HL-60 (cell line): ENCODE measurements around the gene ADAMTS2.

Experiments
- DNase-seq, 2 experiments: peaks; one replicate each; pipeline ENCODE4 v3.0.0-alpha.2; 2010 to 2020; ENCODE audit warnings: low read depth in 1 of 2, low spot score in 1 of 2
- H3K27ac ChIP-seq: fragments of 250-450 bp; sonication (Bioruptor Pico); replicated peaks from 2 replicates; pipeline ENCODE4 v1.5.1; 2020; ENCODE audit warnings: mild to moderate bottlenecking, moderate library complexity
- H3K27me3 ChIP-seq: fragments of 250-450 bp; sonication (Bioruptor Pico); 2 replicates; pipeline ENCODE4 v1.5.1; 2021; ENCODE audit warnings: mild to moderate bottlenecking, moderate library complexity; ENCODE audit not compliant: insufficient read depth, poor library complexity, severe bottlenecking
- H3K4me3 ChIP-seq: replicated peaks from 2 replicates; pipeline ENCODE4 v1.5.1; 2011; ENCODE audit warnings: mild to moderate bottlenecking, control low read depth, low read length; ENCODE audit not compliant: insufficient read depth
- GABPA ChIP-seq: IDR thresholded peaks from 2 replicates; pipeline ENCODE4 v1.6.1; 2012; ENCODE audit warnings: low read depth
- POLR2AphosphoS5 ChIP-seq: IDR thresholded peaks from 2 replicates; pipeline ENCODE4 v1.6.1; 2012; ENCODE audit warnings: low read depth
- SPI1 ChIP-seq: IDR thresholded peaks from 2 replicates; pipeline ENCODE4 v1.6.1; 2012; ENCODE audit warnings: low read depth, mild to moderate bottlenecking, borderline replicate concordance
- TF ChIP-seq, protein P1 (sequence below): IDR thresholded peaks from 2 replicates; pipeline ENCODE4 v1.6.1; 2012; ENCODE audit warnings: low read depth; ENCODE audit not compliant: insufficient replicate concordance
- TF ChIP-seq, protein P2 (sequence below): IDR thresholded peaks from one replicate; pipeline ENCODE4 v1.5.1; 2011; ENCODE audit warnings: low read length, control low read depth, inconsistent platforms; ENCODE audit not compliant: insufficient read depth

ADAMTS2 gene

DNA sequence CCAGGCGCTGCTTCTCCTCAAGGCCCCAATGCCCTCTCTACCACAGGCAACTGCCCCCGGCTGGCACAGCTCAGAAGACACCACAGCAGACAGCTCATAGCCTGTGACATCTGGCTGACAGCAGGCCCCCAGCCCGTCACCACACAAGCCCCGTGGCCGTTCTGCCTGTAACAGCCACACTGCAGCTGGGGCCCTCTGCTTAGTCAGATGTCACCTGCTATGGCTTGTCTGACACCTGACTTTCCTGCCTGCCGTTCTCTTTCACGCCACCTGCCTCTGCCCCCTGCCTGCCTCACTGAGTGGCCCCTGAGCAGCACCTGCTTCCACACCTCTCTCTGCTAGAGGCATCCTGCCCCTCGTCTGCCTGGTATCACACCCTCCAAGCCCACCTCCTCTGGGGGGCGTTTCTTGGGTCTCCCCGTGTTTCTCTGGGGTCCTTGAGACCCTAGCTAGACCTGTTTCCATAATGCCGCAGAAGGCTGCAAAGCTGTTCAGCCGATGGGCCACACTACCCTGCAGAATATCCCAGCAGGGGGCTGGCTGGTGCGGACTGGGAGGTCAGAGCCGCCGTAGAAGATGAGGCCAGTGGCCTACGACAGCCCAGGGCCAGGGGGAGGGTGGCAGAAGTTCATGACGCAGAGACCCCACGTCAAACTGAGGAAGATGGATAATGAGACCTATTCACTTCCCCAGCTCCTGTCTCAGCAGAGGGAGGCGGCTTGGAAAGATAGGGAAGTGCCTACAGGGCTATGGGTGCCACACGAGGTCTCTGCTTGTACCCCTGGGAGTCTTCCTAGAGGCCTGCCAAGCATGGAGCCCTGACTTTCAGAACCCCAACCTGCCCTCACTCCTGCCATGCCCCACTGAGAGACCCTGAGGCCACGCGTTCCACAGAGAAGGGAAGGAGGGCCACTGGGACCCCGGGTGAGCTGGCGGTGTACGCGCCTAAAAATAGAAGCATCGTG is 190.0 kb downstream of the ADAMTS2 start:
- TF ChIP-seq, protein P1, sequence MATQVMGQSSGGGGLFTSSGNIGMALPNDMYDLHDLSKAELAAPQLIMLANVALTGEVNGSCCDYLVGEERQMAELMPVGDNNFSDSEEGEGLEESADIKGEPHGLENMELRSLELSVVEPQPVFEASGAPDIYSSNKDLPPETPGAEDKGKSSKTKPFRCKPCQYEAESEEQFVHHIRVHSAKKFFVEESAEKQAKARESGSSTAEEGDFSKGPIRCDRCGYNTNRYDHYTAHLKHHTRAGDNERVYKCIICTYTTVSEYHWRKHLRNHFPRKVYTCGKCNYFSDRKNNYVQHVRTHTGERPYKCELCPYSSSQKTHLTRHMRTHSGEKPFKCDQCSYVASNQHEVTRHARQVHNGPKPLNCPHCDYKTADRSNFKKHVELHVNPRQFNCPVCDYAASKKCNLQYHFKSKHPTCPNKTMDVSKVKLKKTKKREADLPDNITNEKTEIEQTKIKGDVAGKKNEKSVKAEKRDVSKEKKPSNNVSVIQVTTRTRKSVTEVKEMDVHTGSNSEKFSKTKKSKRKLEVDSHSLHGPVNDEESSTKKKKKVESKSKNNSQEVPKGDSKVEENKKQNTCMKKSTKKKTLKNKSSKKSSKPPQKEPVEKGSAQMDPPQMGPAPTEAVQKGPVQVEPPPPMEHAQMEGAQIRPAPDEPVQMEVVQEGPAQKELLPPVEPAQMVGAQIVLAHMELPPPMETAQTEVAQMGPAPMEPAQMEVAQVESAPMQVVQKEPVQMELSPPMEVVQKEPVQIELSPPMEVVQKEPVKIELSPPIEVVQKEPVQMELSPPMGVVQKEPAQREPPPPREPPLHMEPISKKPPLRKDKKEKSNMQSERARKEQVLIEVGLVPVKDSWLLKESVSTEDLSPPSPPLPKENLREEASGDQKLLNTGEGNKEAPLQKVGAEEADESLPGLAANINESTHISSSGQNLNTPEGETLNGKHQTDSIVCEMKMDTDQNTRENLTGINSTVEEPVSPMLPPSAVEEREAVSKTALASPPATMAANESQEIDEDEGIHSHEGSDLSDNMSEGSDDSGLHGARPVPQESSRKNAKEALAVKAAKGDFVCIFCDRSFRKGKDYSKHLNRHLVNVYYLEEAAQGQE: no peak
- TF ChIP-seq, protein P2, sequence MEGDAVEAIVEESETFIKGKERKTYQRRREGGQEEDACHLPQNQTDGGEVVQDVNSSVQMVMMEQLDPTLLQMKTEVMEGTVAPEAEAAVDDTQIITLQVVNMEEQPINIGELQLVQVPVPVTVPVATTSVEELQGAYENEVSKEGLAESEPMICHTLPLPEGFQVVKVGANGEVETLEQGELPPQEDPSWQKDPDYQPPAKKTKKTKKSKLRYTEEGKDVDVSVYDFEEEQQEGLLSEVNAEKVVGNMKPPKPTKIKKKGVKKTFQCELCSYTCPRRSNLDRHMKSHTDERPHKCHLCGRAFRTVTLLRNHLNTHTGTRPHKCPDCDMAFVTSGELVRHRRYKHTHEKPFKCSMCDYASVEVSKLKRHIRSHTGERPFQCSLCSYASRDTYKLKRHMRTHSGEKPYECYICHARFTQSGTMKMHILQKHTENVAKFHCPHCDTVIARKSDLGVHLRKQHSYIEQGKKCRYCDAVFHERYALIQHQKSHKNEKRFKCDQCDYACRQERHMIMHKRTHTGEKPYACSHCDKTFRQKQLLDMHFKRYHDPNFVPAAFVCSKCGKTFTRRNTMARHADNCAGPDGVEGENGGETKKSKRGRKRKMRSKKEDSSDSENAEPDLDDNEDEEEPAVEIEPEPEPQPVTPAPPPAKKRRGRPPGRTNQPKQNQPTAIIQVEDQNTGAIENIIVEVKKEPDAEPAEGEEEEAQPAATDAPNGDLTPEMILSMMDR: no peak
- no peak for TF ChIP-seq GABPA
- TF ChIP-seq POLR2AphosphoS5: no peak
- no peak for TF ChIP-seq SPI1
- DNase-seq: no peak
- H3K27ac ChIP-seq: no peak overlapping the region

DNA sequence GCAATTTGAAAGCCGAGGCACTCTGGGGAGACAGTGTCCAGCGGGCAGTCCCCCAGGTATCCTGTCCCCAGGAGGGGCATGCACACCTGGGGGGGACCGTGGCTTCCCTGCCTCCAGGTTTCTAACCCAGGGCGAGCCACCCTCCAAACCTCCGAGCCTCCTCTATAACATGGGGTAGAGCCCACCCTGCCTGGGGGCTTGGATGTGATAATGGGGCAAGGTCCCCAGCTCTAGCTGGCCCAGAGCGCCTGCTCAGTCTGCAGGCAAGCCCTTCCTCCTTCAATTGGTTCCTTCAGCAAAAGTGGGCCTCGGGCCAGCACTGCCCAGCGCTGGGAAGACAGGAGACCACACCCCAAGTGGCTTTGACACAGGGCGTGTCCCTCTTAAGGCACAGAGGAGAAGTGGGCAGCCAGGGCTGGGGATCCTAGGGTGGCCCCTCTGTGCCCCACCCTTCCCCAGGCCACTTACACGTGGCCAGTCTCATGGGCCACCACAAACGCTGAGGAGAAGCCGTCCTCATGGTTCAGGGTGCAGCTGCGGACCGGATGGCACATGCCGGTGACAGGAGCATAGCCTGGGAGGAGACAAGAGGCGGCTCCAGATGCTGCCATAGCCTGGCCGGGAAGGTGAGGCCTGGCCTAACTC is 190.8 kb downstream of the ADAMTS2 start:
- no peak for TF ChIP-seq GABPA
- no peak for TF ChIP-seq SPI1
- TF ChIP-seq, protein P1: no peak
- no peak for TF ChIP-seq POLR2AphosphoS5
- TF ChIP-seq, protein P2: no peak
- H3K27ac ChIP-seq: no peak overlapping the region
- no peak for DNase-seq

More for the DNA sequence above, 190.0 kb downstream of the ADAMTS2 start:
- H3K27me3 ChIP-seq: no peaks in the 10 kb centered on the region
- H3K4me3 ChIP-seq: no peak overlapping the region

DNA sequence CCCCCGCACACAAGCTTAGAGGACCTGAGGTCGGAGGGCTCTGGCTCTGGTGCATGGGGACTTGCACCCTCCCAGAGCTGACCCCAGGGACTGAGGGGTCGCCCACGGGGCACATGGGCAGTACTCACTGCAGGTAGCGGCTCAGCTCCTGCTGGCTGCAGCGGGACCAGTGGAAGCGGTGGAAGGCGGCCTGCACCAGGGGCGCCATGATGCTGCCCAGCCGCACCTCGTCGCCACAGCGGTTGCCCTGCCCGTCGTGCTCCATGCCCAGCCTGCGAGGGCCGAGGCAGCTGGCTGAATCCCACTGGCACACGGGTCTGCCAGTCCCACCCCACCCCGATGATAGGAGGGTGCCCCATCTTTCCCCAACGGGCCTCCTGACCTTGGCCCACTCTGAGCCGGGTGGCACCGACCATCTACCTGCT is 191.3 kb downstream of the ADAMTS2 start:
- DNase-seq: no peak
- Histone ChIP-seq H3K27me3 (no peaks in the 10 kb centered on the region), H3K4me3 (no peak overlapping the region), H3K27ac (no peak overlapping the region)
- TF ChIP-seq GABPA (no peak), SPI1 (no peak), POLR2AphosphoS5 (no peak)
- TF ChIP-seq, protein P2: no peak
- TF ChIP-seq, protein P1: no peak

More for the DNA sequence above, 190.8 kb downstream of the ADAMTS2 start:
- no peak overlapping the region for H3K4me3 ChIP-seq
- no peaks in the 10 kb centered on the region for H3K27me3 ChIP-seq
